Pancreas (tissue), 10 donors: ENCODE data around the gene TIMM8A. TPM values are rescaled to one million over a fixed set of nuclear protein-coding genes. Genes with fewer than 3 reads are reported as not detected.

Experiments
- ATAC-seq, 4 donors: fragments of 200-7000 bp; cut with Tn5 transposase; one replicate each; pipeline versions ENCODE4 v1.8.0 to v1.9.1; 2020; ENCODE audit warnings: mild to moderate bottlenecking in 4 of 4, moderate library complexity in 4 of 4
- DNase-seq, 6 donors: peaks; one replicate each; pipeline ENCODE4 v3.0.0-alpha.2; 2020
- FAIRE-seq: peaks from 2 replicates; lab custom pipeline; 2012; peaks lifted over from hg19 to GRCh38; lab: Jason Lieb, UNC
- H3K27ac ChIP-seq, 4 donors: fragments of 200-600 bp; sonication (generic); 1 replicate in 3 of 4; 2 replicates in 1 of 4; pipeline versions ENCODE4 v1.5.0 to v1.8.0; 2020
- H3K27me3 ChIP-seq, 4 donors: fragments of 200-600 bp; one replicate each; pipeline ENCODE4 v1.8.0; 2021
- H3K36me3 ChIP-seq, 3 donors: fragments of 200-600 bp; sonication (generic) in 1 of 3; one replicate each; pipeline versions ENCODE4 v1.5.0 to v1.8.0; 2020 to 2021
- H3K4me1 ChIP-seq, 3 donors: fragments of 200-600 bp; one replicate each; pipeline ENCODE4 v1.8.0; 2021
- H3K4me3 ChIP-seq, 4 donors: fragments of 200-600 bp; sonication (generic) in 2 of 4; one replicate each; pipeline versions ENCODE4 v1.5.0 to v1.8.0; 2020 to 2021
- H3K9me3 ChIP-seq, 4 donors: fragments of 200-600 bp; one replicate each; pipeline ENCODE4 v1.8.0; 2021
- CTCF ChIP-seq, 4 donors: fragments of 200-600 bp; sonication (generic) in 3 of 4; IDR thresholded peaks; one replicate each; pipeline versions ENCODE4 v1.5.0 to v1.8.0; 2021; ENCODE audit warnings: antibody characterized with exemption in 4 of 4
- WGBS, 2 donors: extraction: QIAGEN DNeasy Blood & Tissue Kit; methylation state at CpG; one replicate each; pipeline ENCODE4 v1.1.7; 2013; 5-methylcytosine and 5-hydroxymethylcytosine counted together
- intact Hi-C, 3 donors: fragments of 100-400 bp; cut with DNase I; formaldehyde crosslinking; loops; one replicate each; pipeline versions ENCODE4 v1.11.1 to v1.14.2; 2022
- polyA plus RNA-seq, 2 donors: library from polyadenylated mRNA; stranded (reverse); fragments of 200-250 nt; gene quantifications; one replicate each; pipeline ENCODE4 v1.2.3, GENCODE V29; 2013
- total RNA-seq, 6 donors: library from RNA; stranded (reverse); fragmentation: NEBNext Ultra II Directional in 4 of 6; extraction: Animal tissue kit (Norgen Biotek cat#: 25700) in 4 of 6; gene quantifications; one replicate each; pipeline versions ENCODE4 v1.2.1 to v1.2.4, GENCODE V29; 2021 to 2023
- donor health status: healthy with polysubstance abuse.
- donor health status: DM: no; HTN: no; CAD: no; lungs with moderate emphysema.
- donor health status: DM: no; HTN: no; CAD: no.
- donor health status: control.
- donor health status: control.
- donor health status: Bipolar disorder and iron deficiency.
- donor health status: DM: yes; HTN: yes; CAD: no.
- donor health status: DM: no; HTN: no; CAD: no.
- donor health status: DM: no; HTN: no; CAD: no.
- donor health status: DM: yes; HTN: yes; CAD: no.

The TIMM8A gene
- total and polyA plus RNA-seq, 8 donors, result 2.0 to 6.5 (median 4.4) TPM

- peaks cover 0 to 8% (median 0%) of the 10 kb centered on the region in 4 donors for H3K27me3 ChIP-seq
Observed at GRCh38 chrX:101362757-101363156, 14.2 kb upstream of the TIMM8A start.

GRCh38 chrX:101362116-101362515 lies 13.6 kb upstream of the TIMM8A start:
- DNase-seq, result no peak
- Histone ChIP-seq H3K27me3 (peaks cover 0 to 8% (median 0%) of the 10 kb centered on the region in 4 donors), H3K27ac (no peak overlapping the region), H3K4me3 (no peak overlapping the region), H3K9me3 (no peaks in the 10 kb centered on the region), H3K36me3 (no peaks in the 10 kb centered on the region), H3K4me1 (no peaks in the 10 kb centered on the region)
- no peak for ATAC-seq
- FAIRE-seq, result no peak
- intact Hi-C loops, result no loop called here
- 64% methylated on average over 3 of the region's 3 CpGs for WGBS, 2 donors
- no peak for TF ChIP-seq CTCF (IDR thresholded peaks at IDR 0.05)

More at GRCh38 chrX:101362757-101363156, 14.2 kb upstream of the TIMM8A start:
- intact Hi-C loops, result no loop called here
- FAIRE-seq (no peak), ATAC-seq (no peak), DNase-seq (no peak)
- Histone ChIP-seq H3K9me3 (no peaks in the 10 kb centered on the region), H3K36me3 (no peaks in the 10 kb centered on the region), H3K4me1 (no peaks in the 10 kb centered on the region), H3K4me3 (no peak overlapping the region), H3K27ac (no peak overlapping the region)
- TF ChIP-seq CTCF (IDR thresholded peaks at IDR 0.05), result no peak

GRCh38 chrX:101360390-101360789 lies 11.8 kb upstream of the TIMM8A start:
- Histone ChIP-seq H3K4me1 (no peaks in the 10 kb centered on the region), H3K4me3 (no peak overlapping the region), H3K27ac (no peak overlapping the region), H3K27me3 (peaks cover 0 to 3% (median 0%) of the 10 kb centered on the region in 4 donors), H3K9me3 (no peaks in the 10 kb centered on the region), H3K36me3 (no peaks in the 10 kb centered on the region)
- DNase-seq (no peak), ATAC-seq (no peak), FAIRE-seq (no peak)
- no peak for TF ChIP-seq CTCF (IDR thresholded peaks at IDR 0.05)
- intact Hi-C loops, result no loop called here
- WGBS, 2 donors, result 54 to 60% methylated on average over 7 of the region's 7 CpGs

- no peak for TF ChIP-seq CTCF (IDR thresholded peaks at IDR 0.05)
- DNase-seq (no peak), ATAC-seq (no peak), FAIRE-seq (no peak)
- 35 to 40% methylated on average over 1 of the region's 1 CpG for WGBS, 2 donors
- Histone ChIP-seq H3K27ac (no peak overlapping the region), H3K27me3 (peaks cover 0 to 3% (median 0%) of the 10 kb centered on the region in 4 donors), H3K4me1 (no peaks in the 10 kb centered on the region), H3K36me3 (no peaks in the 10 kb centered on the region), H3K9me3 (no peaks in the 10 kb centered on the region), H3K4me3 (no peak overlapping the region)
- intact Hi-C loops, result no loop called here
Observed at GRCh38 chrX:101359966-101360365, 11.4 kb upstream of the TIMM8A start.

- no peak overlapping the region for H3K27ac ChIP-seq
- peak in 3 of 6 donors; percentile 8 to 17 (median 11) for DNase-seq
- intact Hi-C loops, result no loop called here
- no peaks in the 10 kb centered on the region for H3K4me1 ChIP-seq
- FAIRE-seq, result no peak
- peaks cover 0 to 18% (median 0%) of the 10 kb centered on the region in 4 donors for H3K27me3 ChIP-seq
- TF ChIP-seq CTCF (IDR thresholded peaks at IDR 0.05), result peak in 2 of 4 donors; percentile 19 to 34
- peak in 3 of 4 donors; percentile 38 to 84 (median 83) for ATAC-seq
- H3K36me3 ChIP-seq, result no peaks in the 10 kb centered on the region
- H3K4me3 ChIP-seq, result no peak overlapping the region
- WGBS, 2 donors, result 26 to 32% methylated on average over 5 of the region's 5 CpGs
- no peaks in the 10 kb centered on the region for H3K9me3 ChIP-seq
Observed at GRCh38 chrX:101357166-101357795, 8.7 kb upstream of the TIMM8A start.
